H9 (cell line): ENCODE data around the gene ALKBH5. TPM values are rescaled to one million over a fixed set of nuclear protein-coding genes. Genes with fewer than 3 reads are reported as not detected.

Source experiments
- DNase-seq: peaks from one replicate; pipeline ENCODE4 v3.0.0-alpha.2; 2017
- H2AFZ ChIP-seq: one replicate; pipeline ENCODE4 v1.6.1; 2013; ENCODE audit warnings: mild to moderate bottlenecking, low read length, control low read depth, moderate library complexity
- H2AK5ac ChIP-seq: 2 replicates; pipeline ENCODE4 v1.6.1; 2013; ENCODE audit warnings: low read length, control low read depth, mixed read lengths; ENCODE audit not compliant: insufficient read length
- H2BK120ac ChIP-seq: one replicate; pipeline ENCODE4 v1.6.1; 2013; ENCODE audit warnings: low read depth, mild to moderate bottlenecking, low read length, control low read depth, inconsistent platforms; ENCODE audit not compliant: poor library complexity, severe bottlenecking
- H2BK12ac ChIP-seq: 2 replicates; pipeline ENCODE4 v1.6.1; 2013; ENCODE audit warnings: low read length, control low read depth, mixed read lengths, low read depth; ENCODE audit not compliant: insufficient read length
- H2BK15ac ChIP-seq: 2 replicates; pipeline ENCODE4 v1.6.1; 2013; ENCODE audit warnings: low read depth, low read length, control low read depth
- H2BK20ac ChIP-seq: one replicate; pipeline ENCODE4 v1.6.1; 2013; ENCODE audit warnings: low read depth, mild to moderate bottlenecking, low read length, control low read depth, inconsistent platforms; ENCODE audit not compliant: poor library complexity, severe bottlenecking
- H2BK5ac ChIP-seq: 2 replicates; pipeline ENCODE4 v1.6.1; 2013; ENCODE audit warnings: low read length, control low read depth, mixed read lengths; ENCODE audit not compliant: insufficient read length
- H3K14ac ChIP-seq: 2 replicates; pipeline ENCODE4 v1.6.1; 2013; ENCODE audit warnings: low read length, control low read depth; ENCODE audit not compliant: insufficient read depth
- H3K18ac ChIP-seq: 2 replicates; pipeline ENCODE4 v1.6.1; 2013; ENCODE audit warnings: low read depth, mild to moderate bottlenecking, mixed read lengths, low read length, control low read depth; ENCODE audit not compliant: insufficient read length
- H3K23ac ChIP-seq: 2 replicates; pipeline ENCODE4 v1.6.1; 2013; ENCODE audit warnings: low read length, control low read depth, mixed read lengths, low read depth; ENCODE audit not compliant: insufficient read length
- H3K23me2 ChIP-seq: 2 replicates; pipeline ENCODE4 v1.6.1; 2013; ENCODE audit warnings: low read depth, mild to moderate bottlenecking, mixed read lengths, low read length, control low read depth; ENCODE audit not compliant: insufficient read length, poor library complexity, severe bottlenecking
- H3K27ac ChIP-seq: 2 replicates; pipeline ENCODE4 v1.5.1; 2013; ENCODE audit warnings: low read length, control low read depth, mixed read lengths, low read depth; ENCODE audit not compliant: insufficient read length
- H3K27me3 ChIP-seq: 2 replicates; pipeline ENCODE4 v1.6.1; 2013; ENCODE audit warnings: low read length, control low read depth, inconsistent platforms; ENCODE audit not compliant: insufficient read depth
- H3K4ac ChIP-seq: 2 replicates; pipeline ENCODE4 v1.6.1; 2013; ENCODE audit warnings: low read depth, mild to moderate bottlenecking, control low read depth, inconsistent platforms, low read length, moderate library complexity
- H3K4me1 ChIP-seq: 2 replicates; pipeline ENCODE4 v1.6.1; 2013; ENCODE audit warnings: low read length, control low read depth, inconsistent platforms; ENCODE audit not compliant: insufficient read depth
- H3K4me2 ChIP-seq: 2 replicates; pipeline ENCODE4 v1.6.1; 2013; ENCODE audit warnings: low read length, control low read depth, mixed read lengths; ENCODE audit not compliant: insufficient read length, insufficient read depth
- H3K56ac ChIP-seq: 2 replicates; pipeline ENCODE4 v1.6.1; 2013; ENCODE audit warnings: low read depth, mild to moderate bottlenecking, mixed read lengths, low read length, control low read depth; ENCODE audit not compliant: insufficient read length
- H3K79me1 ChIP-seq: 2 replicates; pipeline ENCODE4 v1.6.1; 2013; ENCODE audit warnings: low read depth, mild to moderate bottlenecking, moderate library complexity, low read length, control low read depth, inconsistent platforms; ENCODE audit not compliant: insufficient read depth, poor library complexity, severe bottlenecking
- H3K79me2 ChIP-seq: 2 replicates; pipeline ENCODE4 v1.6.1; 2013; ENCODE audit warnings: low read length, control low read depth, inconsistent platforms; ENCODE audit not compliant: insufficient read depth
- H3K9ac ChIP-seq: 2 replicates; pipeline ENCODE4 v1.6.1; 2013; ENCODE audit warnings: low read length, control low read depth, mixed read lengths; ENCODE audit not compliant: insufficient read length; ENCODE audit errors: extremely low read depth
- H3K9me3 ChIP-seq: one replicate; pipeline ENCODE4 v1.6.1; 2013; ENCODE audit warnings: low read depth, low read length, inconsistent platforms; ENCODE audit not compliant: control insufficient read depth
- H3T11ph ChIP-seq: one replicate; pipeline ENCODE4 v1.6.1; 2013; ENCODE audit warnings: mild to moderate bottlenecking, low read length, control low read depth, inconsistent platforms
- H4K20me1 ChIP-seq: one replicate; pipeline ENCODE4 v1.6.1; 2013; ENCODE audit not compliant: control insufficient read depth, insufficient read length, insufficient read depth
- H4K5ac ChIP-seq: 2 replicates; pipeline ENCODE4 v1.6.1; 2013; ENCODE audit warnings: low read depth, mild to moderate bottlenecking, mixed read lengths, low read length, control low read depth; ENCODE audit not compliant: insufficient read length
- H4K8ac ChIP-seq: replicated peaks from 2 replicates; pipeline ENCODE4 v1.6.1; 2013; ENCODE audit warnings: low read length, control low read depth, mixed read lengths, low read depth; ENCODE audit not compliant: insufficient read length
- H4K91ac ChIP-seq: 2 replicates; pipeline ENCODE4 v1.6.1; 2013; ENCODE audit warnings: low read depth, mild to moderate bottlenecking, moderate library complexity, mixed read lengths, low read length, control low read depth; ENCODE audit not compliant: insufficient read length
- H3K27ac Mint-ChIP-seq, 3 experiments: 2 replicates in 2 of 3; 3 replicates in 1 of 3; pipeline ENCODE4 v1.8.0; 2020 to 2021; ENCODE audit warnings: mixed read lengths in 3 of 3, mild to moderate bottlenecking in 1 of 3, moderate library complexity in 1 of 3
- H3K27me3 Mint-ChIP-seq: 2 replicates; pipeline ENCODE4 v1.8.0; 2021; ENCODE audit warnings: low read depth, mild to moderate bottlenecking, moderate library complexity, mixed read lengths
- H3K36me3 Mint-ChIP-seq, 3 experiments: 2 replicates in 2 of 3; 3 replicates in 1 of 3; pipeline ENCODE4 v1.8.0; 2020 to 2021; ENCODE audit warnings: low read depth in 3 of 3, mixed read lengths in 3 of 3; ENCODE audit not compliant: insufficient read depth in 1 of 3
- H3K4me1 Mint-ChIP-seq, 2 experiments: 2 replicates each; pipeline ENCODE4 v1.8.0; 2020; ENCODE audit warnings: mixed read lengths in 2 of 2
- H3K4me3 Mint-ChIP-seq, 2 experiments: 2 replicates in 1 of 2; 3 replicates in 1 of 2; pipeline ENCODE4 v1.8.0; 2020 to 2021; ENCODE audit warnings: mild to moderate bottlenecking in 2 of 2, mixed read lengths in 2 of 2, moderate library complexity in 1 of 2
- H3K9me3 Mint-ChIP-seq, 2 experiments: 2 replicates in 1 of 2; 3 replicates in 1 of 2; pipeline ENCODE4 v1.8.0; 2020; ENCODE audit warnings: mild to moderate bottlenecking in 2 of 2, mixed read lengths in 2 of 2, moderate library complexity in 1 of 2
- CTCF ChIP-seq: fragments of 200-600 bp; sonication (generic); conservative IDR thresholded peaks from 3 replicates; pipeline ENCODE4 v1.8.0; 2021; ENCODE audit warnings: antibody characterized with exemption, mild to moderate bottlenecking
- WGBS: extraction: QIAGEN DNeasy Blood & Tissue Kit; methylation state at CpG from one replicate; pipeline ENCODE4 v1.1.7; 2013; ENCODE audit warnings: missing lambda C conversion rate, low lambda C conversion rate, mixed read lengths; ENCODE audit not compliant: insufficient read length; ENCODE audit errors: extremely low coverage; 5-methylcytosine and 5-hydroxymethylcytosine counted together
- total RNA-seq: library from RNA; stranded (reverse); gene quantifications from 2 replicates; pipeline ENCODE4 v1.2.1, GENCODE V29; 2021

Gene ALKBH5
- total RNA-seq, 1 experiment from 2014 or later, result 89.8 TPM

GRCh38 chr17:18226284-18226945, 42.8 kb downstream of the ALKBH5 start:
- Histone ChIP-seq H3K4me2 (peak overlapping the region; percentile 99), H4K8ac (no peak overlapping the region), H2BK15ac (no peak overlapping the region), H2BK20ac (no peak overlapping the region), H3K79me2 (peaks cover 25% of the 10 kb centered on the region; the same call in 1 of the 2 replicates), H4K5ac (no peak overlapping the region), H3K9me3 (no peaks in the 10 kb centered on the region), H3K4me1 (peaks cover 3% of the 10 kb centered on the region; the same call in 1 of the 2 replicates), H3T11ph (no peak overlapping the region), H3K79me1 (peaks cover 9% of the 10 kb centered on the region), H2BK120ac (no peak overlapping the region), H2BK12ac (no peak overlapping the region), H3K4ac (no peak overlapping the region), H3K18ac (no peak overlapping the region), H3K56ac (no peak overlapping the region), H2AK5ac (no peak overlapping the region), H3K27me3 (no peaks in the 10 kb centered on the region), H3K27ac (no peak overlapping the region), H3K14ac (no peak overlapping the region), H4K20me1 (no peaks in the 10 kb centered on the region), H2BK5ac (no peak overlapping the region), H3K23me2 (peaks cover 11% of the 10 kb centered on the region), H4K91ac (no peak overlapping the region), H2AFZ (no peak overlapping the region), H3K23ac (no peak overlapping the region), H3K9ac (peak overlapping the region; percentile 84)
- H3K27ac Mint-ChIP-seq, result peak overlapping the region; percentile 57 to 96 (median 96); a peak in 5 of 7 replicates
- no peak for TF ChIP-seq CTCF
- peak overlapping the region; percentile 95 to 98 for H3K4me3 Mint-ChIP-seq
- H3K27me3 Mint-ChIP-seq, result no peaks in the 10 kb centered on the region
- no peak for DNase-seq
- H3K9me3 Mint-ChIP-seq, result no peaks in the 10 kb centered on the region; a peak in 1 of 5 replicates
- H3K4me1 Mint-ChIP-seq, result peaks cover 24 to 36% of the 10 kb centered on the region in 2 experiments
- no CpG with 5 or more reads among the region's 16 CpGs for WGBS
- peaks cover 2 to 5% (median 4%) of the 10 kb centered on the region in 3 experiments; a peak in 3 of 7 replicates for H3K36me3 Mint-ChIP-seq
